Measurements from ENCODE around the gene RAB6B.

- TF ChIP-seq CTCF (IDR thresholded peaks at IDR 0.05) (no peak), POLR2A (IDR thresholded peaks at IDR 0.05) (no peak)
These were observed 23.5 kb downstream of the RAB6B start for GRCh38 chr3:133872161-133872560.

Data from right lobe of liver (tissue), 4 donors.